ENCODE measurements around the gene HARS1.
A peak's percentile ranks its signal among the peaks of the same experiment; 100 is the strongest.
"Not testable (repeated sequence)": the region's sequence is repeated elsewhere in the genome, so short reads cannot be mapped to it uniquely, and the experiment has no call there.

The HARS1 gene

GRCh38 chr5:140664359-140665119 lies 26.6 kb downstream of the HARS1 start, which contains the start of gene WDR55:
Gene WDR55, plus strand, starts transcription at chr5:140664904. Its CDS starts 9 bp downstream, at chr5:140664913.
- H3K4me3 ChIP-seq (ENCODE audit: low read depth, low read length): peak within 1 kb of the TSS; percentile 87
- DNase-seq (ENCODE audit: low read depth): peak; percentile 74

GRCh38 chr5:140664030-140664358 lies 27.2 kb downstream of the HARS1 start:
- no peak for DNase-seq (ENCODE audit: low read depth)
- TF ChIP-seq, protein P1, sequence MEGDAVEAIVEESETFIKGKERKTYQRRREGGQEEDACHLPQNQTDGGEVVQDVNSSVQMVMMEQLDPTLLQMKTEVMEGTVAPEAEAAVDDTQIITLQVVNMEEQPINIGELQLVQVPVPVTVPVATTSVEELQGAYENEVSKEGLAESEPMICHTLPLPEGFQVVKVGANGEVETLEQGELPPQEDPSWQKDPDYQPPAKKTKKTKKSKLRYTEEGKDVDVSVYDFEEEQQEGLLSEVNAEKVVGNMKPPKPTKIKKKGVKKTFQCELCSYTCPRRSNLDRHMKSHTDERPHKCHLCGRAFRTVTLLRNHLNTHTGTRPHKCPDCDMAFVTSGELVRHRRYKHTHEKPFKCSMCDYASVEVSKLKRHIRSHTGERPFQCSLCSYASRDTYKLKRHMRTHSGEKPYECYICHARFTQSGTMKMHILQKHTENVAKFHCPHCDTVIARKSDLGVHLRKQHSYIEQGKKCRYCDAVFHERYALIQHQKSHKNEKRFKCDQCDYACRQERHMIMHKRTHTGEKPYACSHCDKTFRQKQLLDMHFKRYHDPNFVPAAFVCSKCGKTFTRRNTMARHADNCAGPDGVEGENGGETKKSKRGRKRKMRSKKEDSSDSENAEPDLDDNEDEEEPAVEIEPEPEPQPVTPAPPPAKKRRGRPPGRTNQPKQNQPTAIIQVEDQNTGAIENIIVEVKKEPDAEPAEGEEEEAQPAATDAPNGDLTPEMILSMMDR (IDR thresholded peaks at IDR 0.05; ENCODE audit: low read depth, low read length, missing control alignments): no peak

More at GRCh38 chr5:140664359-140665119, 26.6 kb downstream of the HARS1 start, which contains the start of gene WDR55:
- TF ChIP-seq, protein P1 (IDR thresholded peaks at IDR 0.05; ENCODE audit: low read depth, low read length, missing control alignments): no peak

DNA sequence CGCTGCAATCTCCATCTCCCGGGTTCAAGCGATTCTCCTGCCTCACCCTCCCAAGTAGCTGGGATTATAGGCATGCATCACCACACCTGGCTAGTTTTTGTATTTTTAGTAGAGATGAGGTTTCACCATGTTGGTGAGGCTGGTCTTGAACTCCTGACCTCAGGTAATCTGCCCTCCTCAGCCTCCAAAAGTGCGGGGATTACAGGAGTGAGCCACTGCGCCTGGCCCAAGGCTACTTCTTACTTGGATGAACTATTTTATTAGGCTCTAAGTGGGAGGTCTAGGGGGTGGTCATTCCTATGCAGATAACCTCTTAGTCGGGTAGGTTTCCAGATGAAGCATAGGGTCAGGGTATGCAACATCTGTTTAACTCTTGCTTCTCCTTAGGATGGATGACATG lies 30.8 kb downstream of the HARS1 start:
- H3K4me3 ChIP-seq (ENCODE audit: low read depth, low read length); DNase-seq (ENCODE audit: low read depth): not testable (repeated sequence)

More at GRCh38 chr5:140664030-140664358, 27.2 kb downstream of the HARS1 start:
- peak overlapping the region; percentile 87 for H3K4me3 ChIP-seq (ENCODE audit: low read depth, low read length)

DNA sequence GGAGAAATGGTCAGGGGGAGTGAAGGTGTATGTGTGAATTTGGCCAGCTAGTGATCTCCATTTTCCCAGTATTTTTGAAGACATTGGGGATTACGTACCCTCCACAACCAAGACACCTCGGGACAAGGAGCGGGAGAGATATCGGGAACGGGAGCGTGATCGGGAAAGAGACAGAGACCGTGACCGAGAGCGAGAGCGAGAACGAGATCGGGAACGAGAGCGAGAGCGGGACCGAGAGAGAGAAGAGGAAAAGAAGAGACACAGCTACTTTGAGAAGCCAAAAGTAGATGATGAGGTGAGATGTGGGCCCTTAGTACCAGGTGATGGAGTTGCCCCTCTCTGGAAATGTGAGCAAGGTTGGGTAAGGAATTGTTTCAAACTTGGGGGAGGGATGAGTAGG lies 32.3 kb downstream of the HARS1 start:
- DNase-seq (ENCODE audit: low read depth): no peak
- TF ChIP-seq, protein P1 (IDR thresholded peaks at IDR 0.05; ENCODE audit: low read depth, low read length, missing control alignments): no peak

DNA sequence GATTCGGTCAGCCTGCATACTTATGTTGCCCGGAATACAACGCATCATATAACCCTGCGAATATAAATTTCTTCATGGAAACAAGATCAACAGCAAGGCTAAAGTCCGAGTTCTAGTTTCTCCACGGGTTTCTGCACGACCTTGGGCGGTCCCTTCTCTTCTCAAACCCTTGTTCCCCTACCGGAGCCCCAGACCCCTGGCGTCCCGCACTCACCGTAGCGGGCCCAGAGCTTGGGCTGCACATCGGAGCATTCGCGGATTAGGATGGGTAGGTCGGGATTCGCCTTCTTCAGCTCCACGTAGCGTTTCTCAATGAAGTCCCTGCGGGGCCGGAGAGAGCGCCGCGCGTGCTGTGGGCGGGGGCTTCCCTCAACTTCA lies 44.1 kb downstream of the HARS1 start:
- TF ChIP-seq, protein P1 (IDR thresholded peaks at IDR 0.05; ENCODE audit: low read depth, low read length, missing control alignments): no peak
- H3K4me3 ChIP-seq (ENCODE audit: low read depth, low read length): peak overlapping the region; percentile 97
- DNase-seq (ENCODE audit: low read depth): no peak

More for the DNA sequence above, 32.3 kb downstream of the HARS1 start:
- H3K4me3 ChIP-seq (ENCODE audit: low read depth, low read length): no peak overlapping the region

- TF ChIP-seq, protein P1 (IDR thresholded peaks at IDR 0.05; ENCODE audit: low read depth, low read length, missing control alignments): no peak
- H3K4me3 ChIP-seq (ENCODE audit: low read depth, low read length): no peak overlapping the region
- no peak for DNase-seq (ENCODE audit: low read depth)
Measured at GRCh38 chr5:140642718-140643117, 48.5 kb downstream of the HARS1 start.

DNA sequence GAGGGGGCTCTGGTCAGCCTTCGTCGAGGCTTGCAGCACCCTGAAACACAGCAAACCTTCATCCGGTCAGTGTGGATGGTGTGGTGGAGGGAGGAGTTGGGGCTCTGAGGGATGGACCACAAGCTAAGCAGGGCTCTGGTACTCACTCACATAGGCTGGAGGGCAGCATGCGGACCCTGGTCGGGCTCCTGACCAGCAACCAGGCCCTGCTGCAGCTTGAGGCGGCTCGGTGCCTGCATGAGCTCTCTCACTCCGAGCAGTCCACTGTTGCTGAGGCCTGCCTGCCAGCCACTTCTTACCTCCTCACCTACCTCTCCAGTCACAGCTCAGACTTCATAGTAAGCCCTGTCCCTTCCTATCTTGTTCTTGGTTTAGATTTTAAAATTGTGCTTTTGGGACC lies 49.5 kb downstream of the HARS1 start:
- no peak for DNase-seq (ENCODE audit: low read depth)
- no peak overlapping the region for H3K4me3 ChIP-seq (ENCODE audit: low read depth, low read length)
- TF ChIP-seq, protein P1 (IDR thresholded peaks at IDR 0.05; ENCODE audit: low read depth, low read length, missing control alignments): no peak
